Mesendoderm (in vitro differentiated cells): ENCODE data around the gene SUSD3.

Source experiments
- DNase-seq: peaks from one replicate; pipeline ENCODE4 v3.0.0; 2013
- H2AK5ac ChIP-seq: 2 replicates; pipeline ENCODE4 v1.6.1; 2013; ENCODE audit warnings: low read length, inconsistent platforms
- H2BK120ac ChIP-seq: 2 replicates; pipeline ENCODE4 v1.6.1; 2013; ENCODE audit warnings: low read depth, mild to moderate bottlenecking, low read length, moderate library complexity, mixed read lengths
- H2BK15ac ChIP-seq: replicated peaks from 2 replicates; pipeline ENCODE4 v1.6.1; 2013; ENCODE audit warnings: low read depth, mild to moderate bottlenecking, moderate library complexity
- H2BK5ac ChIP-seq: 2 replicates; pipeline ENCODE4 v1.6.1; 2013; ENCODE audit warnings: low read length, inconsistent platforms
- H3K18ac ChIP-seq: 2 replicates; pipeline ENCODE4 v1.6.1; 2013; ENCODE audit warnings: mild to moderate bottlenecking, low read length, mixed read lengths
- H3K23ac ChIP-seq: one replicate; pipeline ENCODE4 v1.6.1; 2013; ENCODE audit warnings: low read length
- H3K27ac ChIP-seq: 2 replicates; pipeline ENCODE4 v1.5.1; 2013; ENCODE audit warnings: low read depth, mild to moderate bottlenecking, inconsistent platforms, low read length, moderate library complexity
- H3K27me3 ChIP-seq: 2 replicates; pipeline ENCODE4 v1.6.1; 2013; ENCODE audit warnings: low read length, control low read depth, mild to moderate bottlenecking, inconsistent platforms; ENCODE audit not compliant: insufficient read depth, poor library complexity
- H3K36me3 ChIP-seq: 2 replicates; pipeline ENCODE4 v1.6.1; 2013; ENCODE audit warnings: low read length, inconsistent platforms; ENCODE audit not compliant: control insufficient read depth, insufficient read depth
- H3K4ac ChIP-seq: one replicate; pipeline ENCODE4 v1.6.1; 2013; ENCODE audit warnings: low read depth, mild to moderate bottlenecking, low read length, moderate library complexity
- H3K4me1 ChIP-seq: 2 replicates; pipeline ENCODE4 v1.6.1; 2013; ENCODE audit warnings: low read depth, low read length, inconsistent platforms; ENCODE audit not compliant: control insufficient read depth
- H3K4me2 ChIP-seq: 2 replicates; pipeline ENCODE4 v1.6.1; 2013; ENCODE audit warnings: low read length
- H3K4me3 ChIP-seq: 2 replicates; pipeline ENCODE4 v1.5.1; 2013; ENCODE audit warnings: mild to moderate bottlenecking, low read length
- H3K56ac ChIP-seq: one replicate; pipeline ENCODE4 v1.6.1; 2013; ENCODE audit warnings: low read length
- H3K79me1 ChIP-seq: 2 replicates; pipeline ENCODE4 v1.6.1; 2013; ENCODE audit warnings: low read length, inconsistent platforms
- H3K79me2 ChIP-seq: 2 replicates; pipeline ENCODE4 v1.6.1; 2013; ENCODE audit warnings: mild to moderate bottlenecking, low read length; ENCODE audit not compliant: control insufficient read depth, insufficient read depth
- H3K9ac ChIP-seq: 2 replicates; pipeline ENCODE4 v1.6.1; 2013; ENCODE audit warnings: low read length, inconsistent platforms
- H4K5ac ChIP-seq: one replicate; pipeline ENCODE4 v1.6.1; 2013; ENCODE audit warnings: low read length
- H4K8ac ChIP-seq: one replicate; pipeline ENCODE4 v1.6.1; 2013; ENCODE audit warnings: low read depth, mild to moderate bottlenecking, control low read depth, low read length, moderate library complexity
- WGBS: extraction: QIAGEN DNeasy Blood & Tissue Kit; methylation state at CpG from one replicate; pipeline ENCODE4 v1.1.7; 2013; ENCODE audit warnings: low lambda C conversion rate, missing lambda C conversion rate; ENCODE audit not compliant: insufficient coverage; ENCODE audit errors: extremely low coverage; 5-methylcytosine and 5-hydroxymethylcytosine counted together

The SUSD3 gene

DNA sequence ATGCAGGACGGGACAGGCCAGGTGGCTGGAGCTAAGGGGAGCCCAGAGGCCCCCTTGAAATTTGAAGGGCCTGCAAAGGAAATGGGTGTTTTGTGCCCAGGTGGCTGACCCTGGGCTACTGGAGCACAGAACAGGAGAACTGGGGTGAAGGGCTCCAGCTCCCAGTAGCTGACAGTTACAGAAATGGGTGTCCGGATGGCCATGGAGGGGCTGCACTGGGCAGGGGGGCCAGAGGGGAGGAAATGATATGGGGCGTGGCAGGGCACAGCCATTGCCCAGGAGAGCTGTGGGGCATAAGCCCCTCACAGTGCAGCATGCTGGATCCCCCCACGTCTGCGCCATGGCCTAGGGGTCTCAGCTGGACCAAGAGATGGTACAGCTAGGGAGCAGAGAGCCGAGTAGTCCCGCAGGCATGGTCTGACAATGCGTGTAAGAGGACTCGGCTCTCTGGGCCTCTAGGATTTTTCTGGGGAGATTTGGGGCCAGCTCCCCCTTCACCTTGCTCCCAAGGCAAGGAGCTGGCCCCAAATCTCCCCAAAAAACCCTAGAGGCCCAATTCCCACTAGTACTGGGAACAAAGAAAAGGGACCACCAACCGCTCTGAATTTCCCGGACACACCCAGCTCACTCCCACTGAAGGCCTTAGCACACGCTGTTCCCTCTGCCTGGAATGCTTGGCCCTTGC lies 29.6 kb downstream of the SUSD3 start:
- Histone ChIP-seq H3K27me3 (no peaks in the 10 kb centered on the region), H3K4me3 (no peak overlapping the region), H2BK120ac (no peak overlapping the region), H3K4me1 (no peaks in the 10 kb centered on the region), H3K36me3 (no peaks in the 10 kb centered on the region), H3K9ac (no peak overlapping the region), H3K23ac (no peak overlapping the region), H4K8ac (no peak overlapping the region), H2BK15ac (no peak overlapping the region), H4K5ac (no peak overlapping the region), H3K79me1 (no peaks in the 10 kb centered on the region), H3K79me2 (no peaks in the 10 kb centered on the region), H3K4me2 (no peak overlapping the region), H3K4ac (no peak overlapping the region), H2AK5ac (no peak overlapping the region), H3K18ac (no peak overlapping the region), H3K56ac (no peak overlapping the region), H2BK5ac (no peak overlapping the region), H3K27ac (no peak overlapping the region)
- no CpG with 5 or more reads among the region's 12 CpGs for WGBS
- no peak for DNase-seq

DNA sequence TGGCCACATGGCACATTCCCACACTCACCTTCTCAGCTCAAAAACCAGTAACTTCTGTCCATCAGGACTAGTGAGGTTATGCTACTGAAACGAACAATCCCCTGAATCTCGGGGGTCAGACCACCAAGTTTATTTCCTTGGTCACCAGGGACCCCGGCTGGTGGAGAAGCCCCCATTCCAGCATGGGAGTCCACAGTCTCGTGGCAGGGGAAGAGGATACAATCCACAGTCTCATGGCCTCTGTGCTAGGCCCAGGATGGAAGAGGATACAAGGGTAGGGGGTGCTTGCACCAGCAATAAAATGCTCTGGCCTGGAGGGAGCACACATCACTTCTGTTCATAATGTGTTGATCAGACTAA lies 30.1 kb downstream of the SUSD3 start:
- no peak overlapping the region for H3K9ac ChIP-seq

DNA sequence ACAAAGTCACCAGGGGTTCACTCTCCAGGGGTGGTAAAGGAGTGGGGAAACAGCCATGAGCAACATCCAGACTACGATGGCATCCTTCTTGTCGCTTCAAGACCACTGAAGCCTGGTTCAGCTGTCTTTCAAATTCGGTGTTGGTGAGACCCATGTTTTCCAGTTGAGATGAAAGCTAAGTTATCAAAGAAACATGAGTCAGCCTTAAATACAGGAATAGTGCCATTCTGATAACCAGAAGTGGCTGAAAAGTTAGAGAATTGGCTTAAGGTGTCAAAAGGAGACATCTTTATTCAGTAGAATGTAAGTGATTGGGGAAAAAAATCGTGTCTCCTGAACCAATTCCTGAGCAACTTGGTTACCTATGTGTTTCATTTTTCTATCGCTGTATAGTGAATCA lies 30.5 kb downstream of the SUSD3 start:
- H3K79me2 ChIP-seq = no peaks in the 10 kb centered on the region
- no peak overlapping the region for H2BK120ac ChIP-seq
- H2BK5ac ChIP-seq = no peak overlapping the region
- no peaks in the 10 kb centered on the region for H3K4me1 ChIP-seq
- H2BK15ac ChIP-seq = no peak overlapping the region
- H3K4me2 ChIP-seq = no peak overlapping the region
- no peak overlapping the region for H3K56ac ChIP-seq
- no peak overlapping the region for H4K5ac ChIP-seq
- no peak overlapping the region for H3K9ac ChIP-seq
- H3K23ac ChIP-seq = no peak overlapping the region
- no peak overlapping the region for H3K4me3 ChIP-seq
- no peaks in the 10 kb centered on the region for H3K79me1 ChIP-seq
- H4K8ac ChIP-seq = no peak overlapping the region
- WGBS = no CpG with 5 or more reads among the region's 5 CpGs
- no peak for DNase-seq
- H3K27me3 ChIP-seq = no peaks in the 10 kb centered on the region
- H3K4ac ChIP-seq = no peak overlapping the region
- no peak overlapping the region for H2AK5ac ChIP-seq
- H3K27ac ChIP-seq = no peak overlapping the region
- no peak overlapping the region for H3K18ac ChIP-seq
- H3K36me3 ChIP-seq = no peaks in the 10 kb centered on the region

More for the DNA sequence above, 30.1 kb downstream of the SUSD3 start:
- WGBS = no CpG with 5 or more reads among the region's 4 CpGs
- H4K8ac ChIP-seq = no peak overlapping the region
- no peak overlapping the region for H3K23ac ChIP-seq
- no peak overlapping the region for H4K5ac ChIP-seq
- no peak overlapping the region for H2AK5ac ChIP-seq
- H3K27me3 ChIP-seq = no peaks in the 10 kb centered on the region
- H2BK5ac ChIP-seq = no peak overlapping the region
- H3K4me3 ChIP-seq = no peak overlapping the region
- no peak overlapping the region for H2BK120ac ChIP-seq
- no peak overlapping the region for H3K18ac ChIP-seq
- H3K4me2 ChIP-seq = no peak overlapping the region
- no peaks in the 10 kb centered on the region for H3K4me1 ChIP-seq
- no peak overlapping the region for H3K56ac ChIP-seq
- DNase-seq = no peak
- no peak overlapping the region for H2BK15ac ChIP-seq
- H3K4ac ChIP-seq = no peak overlapping the region
- H3K79me1 ChIP-seq = no peaks in the 10 kb centered on the region
- no peaks in the 10 kb centered on the region for H3K79me2 ChIP-seq
- no peaks in the 10 kb centered on the region for H3K36me3 ChIP-seq
- no peak overlapping the region for H3K27ac ChIP-seq

GRCh38 chr9:93089481-93089991 lies 31.0 kb downstream of the SUSD3 start:
- Histone ChIP-seq H3K4me2 (no peak overlapping the region), H3K56ac (no peak overlapping the region), H2BK120ac (no peak overlapping the region), H3K79me1 (no peaks in the 10 kb centered on the region), H3K27me3 (no peaks in the 10 kb centered on the region), H4K8ac (no peak overlapping the region), H3K27ac (no peak overlapping the region), H3K4me3 (no peak overlapping the region), H2AK5ac (no peak overlapping the region), H4K5ac (no peak overlapping the region), H3K18ac (no peak overlapping the region), H2BK15ac (no peak overlapping the region), H3K23ac (no peak overlapping the region), H2BK5ac (no peak overlapping the region), H3K9ac (no peak overlapping the region), H3K36me3 (no peaks in the 10 kb centered on the region), H3K4ac (no peak overlapping the region), H3K4me1 (no peaks in the 10 kb centered on the region), H3K79me2 (no peaks in the 10 kb centered on the region)
- WGBS = no CpG with 5 or more reads among the region's 12 CpGs
- no peak for DNase-seq

DNA sequence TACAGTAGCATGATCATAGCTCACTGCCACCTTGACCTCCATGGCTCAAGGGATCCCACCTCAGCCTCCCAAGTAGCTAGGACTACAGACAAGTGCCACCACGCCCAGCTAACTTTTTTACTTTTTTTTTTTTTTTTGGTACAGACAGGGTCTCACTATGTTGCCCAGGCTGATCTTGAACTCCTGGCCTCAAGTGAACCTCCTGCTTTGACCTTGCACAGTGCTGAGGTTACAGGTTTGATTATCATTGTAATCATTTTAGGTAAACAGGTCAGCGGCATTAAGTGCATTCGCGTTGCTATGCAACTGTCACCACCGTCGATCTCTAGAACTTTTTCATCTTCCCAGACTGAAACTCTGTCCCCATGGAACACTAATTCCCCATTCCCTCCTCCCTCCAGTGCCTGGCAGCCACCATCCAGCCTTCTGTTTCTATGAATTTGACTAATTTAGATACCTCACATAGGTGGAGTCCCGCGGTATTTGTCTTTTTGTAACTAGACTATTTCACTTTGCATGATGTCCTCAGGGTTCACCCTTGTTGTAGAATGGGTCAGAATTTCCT lies 31.7 kb downstream of the SUSD3 start:
- no peaks in the 10 kb centered on the region for H3K79me2 ChIP-seq
- H3K9ac ChIP-seq = no peak overlapping the region
- no peak overlapping the region for H4K8ac ChIP-seq
- H3K36me3 ChIP-seq = no peaks in the 10 kb centered on the region
- H3K79me1 ChIP-seq = no peaks in the 10 kb centered on the region
- H3K4me2 ChIP-seq = no peak overlapping the region
- H2AK5ac ChIP-seq = no peak overlapping the region
- H3K56ac ChIP-seq = no peak overlapping the region
- no peaks in the 10 kb centered on the region for H3K4me1 ChIP-seq
- no peak for DNase-seq
- no peak overlapping the region for H3K23ac ChIP-seq
- H3K27me3 ChIP-seq = no peaks in the 10 kb centered on the region
- H3K4ac ChIP-seq = no peak overlapping the region
- no peak overlapping the region for H3K18ac ChIP-seq
- no peak overlapping the region for H2BK5ac ChIP-seq
- H4K5ac ChIP-seq = no peak overlapping the region
- no CpG with 5 or more reads among the region's 8 CpGs for WGBS
- no peak overlapping the region for H3K4me3 ChIP-seq
- no peak overlapping the region for H3K27ac ChIP-seq
- H2BK15ac ChIP-seq = no peak overlapping the region
- H2BK120ac ChIP-seq = no peak overlapping the region

DNA sequence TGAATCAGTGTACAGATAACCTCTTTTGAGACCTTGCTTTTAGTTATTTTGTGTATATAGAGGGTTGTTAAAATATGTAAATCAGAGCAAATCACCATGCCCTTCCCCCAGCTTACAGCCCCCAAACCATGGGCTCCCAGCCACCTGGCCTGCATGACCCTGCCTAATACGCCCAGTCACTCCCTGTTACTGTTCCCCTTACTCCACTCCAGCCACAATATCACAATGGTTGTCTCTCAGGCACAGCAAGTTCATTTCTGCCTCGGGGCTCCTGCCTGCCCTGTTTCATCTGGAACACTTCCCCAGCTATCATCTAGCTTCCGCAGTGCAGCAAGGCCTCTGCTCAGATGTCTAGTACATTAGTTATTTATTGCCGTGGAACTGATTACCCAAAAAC lies 32.6 kb downstream of the SUSD3 start:
- Histone ChIP-seq H3K4me1 (no peaks in the 10 kb centered on the region), H3K9ac (no peak overlapping the region), H3K4me3 (no peak overlapping the region), H3K4me2 (no peak overlapping the region), H3K56ac (no peak overlapping the region), H3K23ac (no peak overlapping the region), H2BK120ac (no peak overlapping the region), H4K5ac (no peak overlapping the region), H3K27ac (no peak overlapping the region), H3K4ac (no peak overlapping the region), H2BK5ac (no peak overlapping the region), H2BK15ac (no peak overlapping the region), H4K8ac (no peak overlapping the region), H3K79me1 (no peaks in the 10 kb centered on the region), H3K18ac (no peak overlapping the region), H2AK5ac (no peak overlapping the region), H3K36me3 (no peaks in the 10 kb centered on the region), H3K79me2 (no peaks in the 10 kb centered on the region), H3K27me3 (no peaks in the 10 kb centered on the region)
- no peak for DNase-seq
- WGBS = no CpG with 5 or more reads among the region's 4 CpGs
